ENCODE data around the gene MEMO1. TPM values are rescaled to one million over a fixed set of nuclear protein-coding genes. Genes with fewer than 3 reads are reported as not detected.

MEMO1 gene
- total RNA-seq, 1 donor from 2014 or later = 48.8 TPM

GRCh38 chr2:31822587-31822986 is 188.2 kb downstream of the MEMO1 start:
- no peaks in the 10 kb centered on the region for H3K27me3 Mint-ChIP-seq (ENCODE audit: unreplicated experiment)
- no peak for TF ChIP-seq CTCF (IDR thresholded peaks at IDR 0.05; ENCODE audit: partially characterized antibody, unreplicated experiment)
- peaks cover 14% of the 10 kb centered on the region for H3K36me3 Mint-ChIP-seq (ENCODE audit: unreplicated experiment)
- no peak overlapping the region for H3K27ac Mint-ChIP-seq (ENCODE audit: unreplicated experiment)
- DNase-seq = no peak
- no peak overlapping the region for H3K4me3 Mint-ChIP-seq (ENCODE audit: unreplicated experiment)
- H3K4me1 Mint-ChIP-seq (ENCODE audit: low read depth, unreplicated experiment) = no peaks in the 10 kb centered on the region
- peaks cover 9% of the 10 kb centered on the region for H3K9me3 Mint-ChIP-seq (ENCODE audit: unreplicated experiment)

Other genes with a start within 250 kb of the MEMO1 start
- 67.5 TPM for gene DPY30, start 28.8 kb upstream of the MEMO1 start, total RNA-seq (ENCODE audit: unreplicated experiment)
- 44.5 TPM for gene SPAST, start 52.5 kb upstream of the MEMO1 start, total RNA-seq (ENCODE audit: unreplicated experiment)
- gene SLC30A6, start 154.9 kb upstream of the MEMO1 start, total RNA-seq (ENCODE audit: unreplicated experiment) = 22.2 TPM